ENCODE results near the gene RPL22. TPM values are rescaled to one million over a fixed set of nuclear protein-coding genes. Genes with fewer than 3 reads are reported as not detected.
A peak's percentile ranks its signal among the peaks of the same experiment; 100 is the strongest.

The RPL22 gene
- polyA plus RNA-seq, 3 donors, result 62.6 to 97.2 (median 65.6) TPM

- Histone ChIP-seq H3K4me1 (ENCODE audit: control insufficient read depth in 1 of 2, insufficient read depth in 2 of 2, low read length in 2 of 2) (peaks cover 7 to 9% of the 10 kb centered on the region in 2 donors), H3K9me3 (replicated peaks in 1 of 2; ENCODE audit: control insufficient read depth in 1 of 2, insufficient read depth in 1 of 2, low read length in 2 of 2) (peaks cover 0 to 15% of the 10 kb centered on the region in 2 donors), H2AFZ (ENCODE audit: insufficient read depth, low read depth, low read length, poor library complexity, severe bottlenecking) (no peak overlapping the region), H3K4me3 (replicated peaks in 1 of 3; ENCODE audit: low read depth in 2 of 3, low read length in 3 of 3) (no peak overlapping the region), H3K36me3 (replicated peaks in 1 of 2; ENCODE audit: control insufficient read depth in 1 of 2, insufficient read depth in 2 of 2, low read length in 2 of 2) (no peaks in the 10 kb centered on the region), H3K79me2 (ENCODE audit: insufficient read depth, low read length) (peaks cover 3% of the 10 kb centered on the region), H4K20me1 (ENCODE audit: insufficient read depth, low read length) (no peaks in the 10 kb centered on the region), H3K9ac (ENCODE audit: insufficient read depth, low read length, poor library complexity, severe bottlenecking) (no peak overlapping the region), H3K4me2 (replicated peaks; ENCODE audit: extremely low read depth, low read length, poor library complexity, severe bottlenecking) (no peak overlapping the region), H3K27ac (ENCODE audit: low read depth in 1 of 2, low read length in 2 of 2) (no peak overlapping the region), H3K27me3 (ENCODE audit: control insufficient read depth in 2 of 2, insufficient read depth in 2 of 2, low read length in 2 of 2) (peaks cover 34 to 61% of the 10 kb centered on the region in 2 donors)
- 52% methylated on average over 7 of the region's 17 CpGs for WGBS (ENCODE audit: insufficient coverage)
- Mint-ChIP-seq H3K4me1 (peaks cover 11% of the 10 kb centered on the region), H3K27me3 (ENCODE audit: low read depth in 3 of 3) (peaks cover 67 to 75% (median 73%) of the 10 kb centered on the region in 3 donors), H3K4me3 (peak overlapping the region in 1 of 2 donors; percentile 74), H3K27ac (no peak overlapping the region), H3K36me3 (peaks cover 0 to 5% of the 10 kb centered on the region in 2 donors), H3K9me3 (peaks cover 0 to 24% (median 5%) of the 10 kb centered on the region in 7 donors)
- no peak for DNase-seq
- intact Hi-C loops (cut with micrococcal nuclease), result loop anchor here (5.0 to 10.0 kb wide), 3 partner anchors 135 to 185 kb away; partner anchors contain the start of gene ACOT7 (in 1 of the 2)
- TF ChIP-seq CTCF (IDR thresholded peaks at IDR 0.05), result no peak
These were observed 40.8 kb upstream of the RPL22 start for GRCh38 chr1:6239950-6240768.

- H3K4me1 ChIP-seq (ENCODE audit: control insufficient read depth in 1 of 2, insufficient read depth in 2 of 2, low read length in 2 of 2), result peaks cover 13 to 16% of the 10 kb centered on the region in 2 donors
- no peak overlapping the region for H2AFZ ChIP-seq (ENCODE audit: insufficient read depth, low read depth, low read length, poor library complexity, severe bottlenecking)
- peaks cover 0 to 15% of the 10 kb centered on the region in 2 donors for H3K9me3 ChIP-seq (replicated peaks in 1 of 2; ENCODE audit: control insufficient read depth in 1 of 2, insufficient read depth in 1 of 2, low read length in 2 of 2)
- no peak overlapping the region for H3K9ac ChIP-seq (ENCODE audit: insufficient read depth, low read length, poor library complexity, severe bottlenecking)
- no peak overlapping the region for H3K4me3 ChIP-seq (replicated peaks in 1 of 3; ENCODE audit: low read depth in 2 of 3, low read length in 3 of 3)
- H3K79me2 ChIP-seq (ENCODE audit: insufficient read depth, low read length), result peaks cover 11% of the 10 kb centered on the region
- Mint-ChIP-seq H3K36me3 (peaks cover 0 to 5% of the 10 kb centered on the region in 2 donors), H3K4me3 (peak overlapping the region in 1 of 2 donors; percentile 74), H3K9me3 (peaks cover 0 to 19% (median 5%) of the 10 kb centered on the region in 7 donors), H3K27me3 (ENCODE audit: low read depth in 3 of 3) (peaks cover 62 to 66% (median 66%) of the 10 kb centered on the region in 3 donors), H3K4me1 (peaks cover 19% of the 10 kb centered on the region), H3K27ac (no peak overlapping the region)
- no peak overlapping the region for H3K4me2 ChIP-seq (replicated peaks; ENCODE audit: extremely low read depth, low read length, poor library complexity, severe bottlenecking)
- DNase-seq, result no peak
- no peaks in the 10 kb centered on the region for H4K20me1 ChIP-seq (ENCODE audit: insufficient read depth, low read length)
- 24% methylated on average over 4 of the region's 7 CpGs for WGBS (ENCODE audit: insufficient coverage)
- no peak overlapping the region for H3K27ac ChIP-seq (ENCODE audit: low read depth in 1 of 2, low read length in 2 of 2)
- H3K36me3 ChIP-seq (replicated peaks in 1 of 2; ENCODE audit: control insufficient read depth in 1 of 2, insufficient read depth in 2 of 2, low read length in 2 of 2), result peaks cover 0 to under 1% of the 10 kb centered on the region in 2 donors
- intact Hi-C loops (cut with micrococcal nuclease), result no loop called here
- H3K27me3 ChIP-seq (ENCODE audit: control insufficient read depth in 2 of 2, insufficient read depth in 2 of 2, low read length in 2 of 2), result peaks cover 30 to 56% of the 10 kb centered on the region in 2 donors
- no peak for TF ChIP-seq CTCF (IDR thresholded peaks at IDR 0.05)
These were observed 39.9 kb upstream of the RPL22 start for GRCh38 chr1:6239213-6239752.
